Testis (tissue), 2 donors: Measurements from ENCODE around the gene LYSMD3.

Source experiments
- CTCF ChIP-seq, 3 experiments: fragments of 450-650 bp in 2 of 3; fragments of 200-600 bp in 1 of 3; sonication (generic) in 1 of 3; IDR thresholded peaks; one replicate each; pipeline ENCODE4 v1.5.1; 2016 to 2019; ENCODE audit warnings: antibody characterized with exemption in 3 of 3, mild to moderate bottlenecking in 2 of 3, moderate library complexity in 1 of 3
- POLR2A ChIP-seq: fragments of 450-650 bp; IDR thresholded peaks from one replicate; pipeline ENCODE4 v1.6.1; 2017; ENCODE audit warnings: antibody characterized with exemption, mild to moderate bottlenecking, moderate library complexity

- no peak for TF ChIP-seq CTCF (IDR thresholded peaks at IDR 0.05)
- no peak for TF ChIP-seq POLR2A
Measured at GRCh38 chr5:90545511-90545910, 16.1 kb upstream of the LYSMD3 start.
